ENCODE measurements around the gene HIPK4. TPM values are rescaled to one million over a fixed set of nuclear protein-coding genes. Genes with fewer than 3 reads are reported as not detected.
"Not testable (repeated sequence)": the region's sequence is repeated elsewhere in the genome, so short reads cannot be mapped to it uniquely, and the experiment has no call there.

HIPK4 gene
- polyA plus RNA-seq, 3 donors: 0.02 to 0.10 TPM; not detected in 1

GRCh38 chr19:40356681-40357595, 33.0 kb downstream of the HIPK4 start:
- no peak overlapping the region for H3K27ac ChIP-seq (ENCODE audit: low read depth, low read length)
- WGBS, 3 donors: 87 to 92% (median 89%) methylated on average over 6 of the region's 6 CpGs

- WGBS, 3 donors: 81 to 89% (median 83%) methylated on average over 9 of the region's 9 CpGs
- no peak overlapping the region for H3K27ac ChIP-seq (ENCODE audit: low read depth, low read length)
Measured at GRCh38 chr19:40355975-40356680, 33.9 kb downstream of the HIPK4 start.

GRCh38 chr19:40348961-40349507, 40.9 kb downstream of the HIPK4 start:
- H3K27ac ChIP-seq (ENCODE audit: low read depth, low read length): no peak overlapping the region
- 8 to 15% (median 13%) methylated on average over 17 of the region's 17 CpGs for WGBS, 3 donors

GRCh38 chr19:40348125-40348913, 41.7 kb downstream of the HIPK4 start, which contains the start of the genes C19orf47 and PLD3:
Gene C19orf47, minus strand, starts transcription at chr19:40348397. Its CDS starts 6,540 bp downstream, at chr19:40341857.
Gene PLD3, plus strand, starts transcription at chr19:40348695. Its CDS starts 17,789 bp downstream, at chr19:40366484.
- no peak within 1 kb of the TSS for H3K27ac ChIP-seq (ENCODE audit: low read depth, low read length)
- 0 to 1% (median 0%) methylated on average over 61 to 77 of the region's 77 CpGs for WGBS, 3 donors

- no peak overlapping the region for H3K27ac ChIP-seq (ENCODE audit: low read depth, low read length)
- WGBS, 3 donors: 63 to 71% (median 70%) methylated on average over 7 of the region's 7 CpGs
Measured at GRCh38 chr19:40344422-40344821, 45.6 kb downstream of the HIPK4 start.

GRCh38 chr19:40342644-40343311, 47.2 kb downstream of the HIPK4 start:
- WGBS, 3 donors: 75 to 82% (median 78%) methylated on average over 11 of the region's 11 CpGs
- no peak overlapping the region for H3K27ac ChIP-seq (ENCODE audit: low read depth, low read length)

- no peak overlapping the region for H3K27ac ChIP-seq (ENCODE audit: low read depth, low read length)
- 78 to 79% (median 78%) methylated on average over 9 of the region's 9 CpGs for WGBS, 3 donors
Measured at GRCh38 chr19:40341601-40342482, 48.1 kb downstream of the HIPK4 start.

- H3K27ac ChIP-seq (ENCODE audit: low read depth, low read length): no peak overlapping the region
- WGBS, 3 donors: 91 to 93% (median 92%) methylated on average over 4 of the region's 4 CpGs
Measured at GRCh38 chr19:40339018-40339728, 50.8 kb downstream of the HIPK4 start.

GRCh38 chr19:40337594-40337993, 52.4 kb downstream of the HIPK4 start:
- 88 to 95% (median 93%) methylated on average over 5 of the region's 5 CpGs for WGBS, 3 donors
- no peak overlapping the region for H3K27ac ChIP-seq (ENCODE audit: low read depth, low read length)

GRCh38 chr19:40337107-40337506, 52.9 kb downstream of the HIPK4 start:
- no peak overlapping the region for H3K27ac ChIP-seq (ENCODE audit: low read depth, low read length)
- WGBS, 3 donors: 87 to 90% (median 90%) methylated on average over 2 of the region's 2 CpGs

- 86 to 100% (median 87%) methylated on average over 2 of the region's 2 CpGs for WGBS, 3 donors
- H3K27ac ChIP-seq (ENCODE audit: low read depth, low read length): no peak overlapping the region
Measured at GRCh38 chr19:40336601-40336900, 53.4 kb downstream of the HIPK4 start.

GRCh38 chr19:40335855-40336600, 54.0 kb downstream of the HIPK4 start:
- 90 to 96% (median 93%) methylated on average over 15 of the region's 15 CpGs for WGBS, 3 donors
- H3K27ac ChIP-seq (ENCODE audit: low read depth, low read length): no peak overlapping the region

- H3K27ac ChIP-seq (ENCODE audit: low read depth, low read length): no peak overlapping the region
Measured at GRCh38 chr19:40335101-40335500, 54.9 kb downstream of the HIPK4 start.

GRCh38 chr19:40333083-40333482, 56.9 kb downstream of the HIPK4 start:
- H3K27ac ChIP-seq (ENCODE audit: low read depth, low read length): not testable (repeated sequence)
- 92 to 97% (median 97%) methylated on average over 6 of the region's 6 CpGs for WGBS, 3 donors

GRCh38 chr19:40332669-40333068, 57.3 kb downstream of the HIPK4 start:
- WGBS, 3 donors: 67 to 93% (median 92%) methylated on average over 6 of the region's 6 CpGs
- H3K27ac ChIP-seq (ENCODE audit: low read depth, low read length): no peak overlapping the region

GRCh38 chr19:40331052-40331451, 58.9 kb downstream of the HIPK4 start:
- WGBS, 3 donors: 93 to 97% (median 93%) methylated on average over 5 of the region's 5 CpGs
- no peak overlapping the region for H3K27ac ChIP-seq (ENCODE audit: low read depth, low read length)

Measured in adipose tissue (tissue), 3 donors.